HepG2 (cell line): ENCODE data around the gene PPP1R27. TPM values are rescaled to one million over a fixed set of nuclear protein-coding genes. Genes with fewer than 3 reads are reported as not detected.

ENCODE experiments used
- ARNT2 ChIP-seq: sonication (generic); formaldehyde crosslinking; IDR thresholded peaks from 2 replicates; pipeline ENCODE4 v1.8.0; 2022; ENCODE audit warnings: mild to moderate bottlenecking, low read depth, missing genetic modification reagents, moderate library complexity
- DNMT1 ChIP-seq: sonication (generic); formaldehyde crosslinking; IDR thresholded peaks from 2 replicates; pipeline ENCODE4 v1.5.1; 2020; ENCODE audit warnings: mild to moderate bottlenecking, missing genetic modification reagents
- GPBP1L1 ChIP-seq: sonication (generic); formaldehyde crosslinking; IDR thresholded peaks from 2 replicates; pipeline ENCODE4 v1.5.0; 2020; ENCODE audit warnings: mild to moderate bottlenecking, missing genetic modification reagents
- LBX2 ChIP-seq: sonication (generic); formaldehyde crosslinking; IDR thresholded peaks from 2 replicates; pipeline ENCODE4 v1.5.0; 2020; ENCODE audit warnings: missing genetic modification reagents, mild to moderate bottlenecking, borderline replicate concordance
- MNT ChIP-seq: fragments of 450-650 bp; IDR thresholded peaks from 2 replicates; pipeline ENCODE4 v1.6.1; 2016
- PHF5A ChIP-seq: IDR thresholded peaks from one replicate; pipeline ENCODE4 v1.6.1; 2018; ENCODE audit warnings: low read depth, missing genetic modification reagents; ENCODE audit not compliant: unreplicated experiment
- PLSCR1 ChIP-seq: sonication (generic); formaldehyde crosslinking; IDR thresholded peaks from 2 replicates; pipeline ENCODE4 v1.5.0; 2020; ENCODE audit warnings: missing genetic modification reagents, mild to moderate bottlenecking, borderline replicate concordance
- PRPF4 ChIP-seq: fragments of 200-400 bp; formaldehyde crosslinking; IDR thresholded peaks from 2 replicates; pipeline ENCODE4 v1.6.1; 2016; ENCODE audit warnings: low read length, low read depth; ENCODE audit not compliant: poor library complexity, severe bottlenecking
- SIX1 ChIP-seq: sonication (generic); formaldehyde crosslinking; IDR thresholded peaks from 2 replicates; pipeline ENCODE4 v1.4.0; 2020; ENCODE audit warnings: missing genetic modification reagents, borderline replicate concordance
- SKI ChIP-seq: fragments of 450-650 bp; IDR thresholded peaks from one replicate; pipeline ENCODE4 v1.6.1; 2018; ENCODE audit warnings: mild to moderate bottlenecking; ENCODE audit not compliant: partially characterized antibody
- TRIM22 ChIP-seq: fragments of 450-650 bp; IDR thresholded peaks from 2 replicates; pipeline ENCODE4 v1.6.1; 2017
- ZBTB4 ChIP-seq: sonication (generic); formaldehyde crosslinking; IDR thresholded peaks from 2 replicates; pipeline ENCODE4 v1.4.0; 2020; ENCODE audit warnings: missing genetic modification reagents, mild to moderate bottlenecking, borderline replicate concordance
- ZFAT ChIP-seq: sonication (generic); formaldehyde crosslinking; conservative IDR thresholded peaks from 2 replicates; pipeline ENCODE4 v1.8.1; 2023; ENCODE audit warnings: missing genetic modification reagents, inconsistent platforms
- ZNF317 ChIP-seq: sonication (generic); formaldehyde crosslinking; IDR thresholded peaks from 2 replicates; pipeline ENCODE4 v1.5.0; 2020; ENCODE audit warnings: mild to moderate bottlenecking, missing genetic modification reagents
- ZNF513 ChIP-seq: sonication (generic); formaldehyde crosslinking; conservative IDR thresholded peaks from 2 replicates; pipeline ENCODE4 v1.5.0; 2020; ENCODE audit warnings: missing genetic modification reagents
- ZNF674 ChIP-seq: sonication (generic); formaldehyde crosslinking; IDR thresholded peaks from 2 replicates; pipeline ENCODE4 v1.5.0; 2020; ENCODE audit warnings: low read depth, mild to moderate bottlenecking, missing genetic modification reagents
- ZNF737 ChIP-seq: sonication (generic); formaldehyde crosslinking; IDR thresholded peaks from 2 replicates; pipeline ENCODE4 v1.5.0; 2020; ENCODE audit warnings: missing genetic modification reagents, mild to moderate bottlenecking, borderline replicate concordance
- polyA plus RNA-seq, 8 experiments: library from polyadenylated mRNA; depleted of rRNA in 3 of 8; stranded (reverse) in 7 of 8; unstranded in 1 of 8; fragments of >200 nt; fragmentation: Illumina TruSeq in 4 of 8; extraction: Trizol in 4 of 8; gene quantifications; 2 replicates each; pipeline versions ENCODE4 v1.2.1 to v1.2.3, GENCODE V29; 2011 to 2016; ENCODE audit warnings: low read depth in 4 of 8, missing spikeins in 1 of 8, mixed read lengths in 1 of 8; ENCODE audit not compliant: insufficient read depth in 1 of 8
- total RNA-seq, 5 experiments: library from RNA; depleted of rRNA; stranded (reverse); fragments of >200 nt; fragmentation: Illumina TruSeq; extraction: Trizol; gene quantifications; 2 replicates each; pipeline ENCODE4 v1.2.3, GENCODE V29; 2016; ENCODE audit warnings: low read depth in 1 of 5

The PPP1R27 gene
- total and polyA plus RNA-seq, 2 of the 13 experiments (the other 11 are each of a cell fraction or from before 2014, with no cell fraction given) = 0.17 to 1.00 TPM

GRCh38 chr17:81869221-81870130, 34.6 kb upstream of the PPP1R27 start (continued):
- 0 out of 2 replicates have a peak, but pooled peaks have one; percentile 18 for TF ChIP-seq ZBTB4 (CRISPR knock-in tag)
- TF ChIP-seq GPBP1L1 (CRISPR knock-in tag) = no peak
- TF ChIP-seq TRIM22 = no peak
- TF ChIP-seq PRPF4 = peak; percentile 56
- TF ChIP-seq ZFAT (CRISPR knock-in tag) = no peak
- 0 out of 2 replicates have a peak, but pooled peaks have one; percentile 91 for TF ChIP-seq DNMT1 (CRISPR knock-in tag)
- TF ChIP-seq ARNT2 = no peak; the same call in 1 of the 2 replicates
- no peak for TF ChIP-seq ZNF737 (CRISPR knock-in tag)
- TF ChIP-seq LBX2 (CRISPR knock-in tag) = no peak
- no peak for TF ChIP-seq ZNF317 (CRISPR knock-in tag)
- TF ChIP-seq SIX1 (CRISPR knock-in tag) = 0 out of 2 replicates have a peak, but pooled peaks have one; percentile 24
- TF ChIP-seq MNT = no peak
- TF ChIP-seq PHF5A (CRISPR knock-in tag) = no peak
- TF ChIP-seq PLSCR1 (CRISPR knock-in tag) = no peak
- no peak for TF ChIP-seq ZNF674 (CRISPR knock-in tag)
- no peak for TF ChIP-seq SKI
- no peak for TF ChIP-seq ZNF513 (CRISPR knock-in tag)
